ENCODE results near the gene URI1.

DNA sequence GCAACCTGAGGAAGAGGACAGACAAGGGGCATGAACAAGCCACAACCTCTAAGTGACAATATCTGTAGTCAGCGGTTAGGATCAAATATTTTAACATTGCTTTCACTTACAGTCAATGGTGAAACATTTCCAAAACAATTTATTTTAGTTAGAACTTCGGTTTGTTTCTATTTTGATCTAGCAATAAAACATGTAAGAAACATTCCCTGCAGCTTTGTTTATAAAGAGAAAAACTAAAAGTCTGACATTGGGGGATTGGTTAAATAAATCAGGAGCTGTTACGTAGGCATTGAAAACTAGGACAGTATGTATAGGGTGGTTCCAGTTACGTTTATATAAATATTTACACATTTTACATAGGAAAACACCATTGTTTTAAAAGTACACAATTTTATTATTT, 3.4 kb downstream of the URI1 start:
- TF ChIP-seq POLR2AphosphoS5 (IDR thresholded peaks at IDR 0.05; ENCODE audit: borderline replicate concordance, low read depth, low read length) (no peak), EZH2 (IDR thresholded peaks at IDR 0.05) (no peak), FOXP2 (optimal IDR thresholded peaks at IDR 0.05; ENCODE audit: control extremely low read depth, extremely low read length, insufficient read depth) (no peak)

Measured in SK-N-MC (cell line).